Transverse colon (tissue), 4 donors: Measurements from ENCODE around the gene MYLK. TPM values are rescaled to one million over a fixed set of nuclear protein-coding genes. Genes with fewer than 3 reads are reported as not detected.

Source experiments
- DNase-seq: peaks from one replicate; pipeline ENCODE4 v3.0.0-alpha.2; 2019
- H3K27ac ChIP-seq, 4 donors: fragments of 200-600 bp; sonication (generic); 2 replicates each; pipeline ENCODE4 v1.5.1; 2016 to 2018; ENCODE audit warnings: inconsistent platforms in 4 of 4
- H3K27me3 ChIP-seq: fragments of 200-600 bp; sonication (generic); 2 replicates; pipeline ENCODE4 v1.5.1; 2017; ENCODE audit warnings: inconsistent platforms
- H3K36me3 ChIP-seq, 4 donors: fragments of 200-600 bp; sonication (generic); 2 replicates each; pipeline ENCODE4 v1.5.1; 2017 to 2019; ENCODE audit warnings: inconsistent platforms in 4 of 4
- H3K4me1 ChIP-seq, 4 donors: fragments of 200-600 bp; sonication (generic); 2 replicates each; pipeline ENCODE4 v1.5.1; 2017 to 2020; ENCODE audit warnings: inconsistent platforms in 4 of 4
- H3K4me3 ChIP-seq, 4 donors: fragments of 200-600 bp; sonication (generic); 1 replicate in 1 of 4; 2 replicates in 3 of 4; pipeline versions ENCODE4 v1.5.1 to v1.6.1; 2017 to 2019; ENCODE audit warnings: inconsistent platforms in 4 of 4
- H3K9me3 ChIP-seq, 2 donors: fragments of 200-600 bp; sonication (generic); 2 replicates each; pipeline ENCODE4 v1.5.1; 2017 to 2019; ENCODE audit warnings: inconsistent platforms in 2 of 2
- CTCF ChIP-seq, 5 experiments: fragments of 200-600 bp in 3 of 5; fragments of 450-650 bp in 2 of 5; sonication (generic) in 3 of 5; IDR thresholded peaks; 1 replicate in 2 of 5; 2 replicates in 3 of 5; pipeline ENCODE4 v1.5.1; 2016 to 2017; ENCODE audit warnings: antibody characterized with exemption in 5 of 5, inconsistent platforms in 3 of 5, mild to moderate bottlenecking in 2 of 5, moderate library complexity in 1 of 5
- EP300 ChIP-seq: sonication (generic); formaldehyde crosslinking; IDR thresholded peaks from one replicate; pipeline ENCODE4 v1.6.1; 2017; ENCODE audit warnings: antibody characterized with exemption, low read depth
- POLR2A ChIP-seq: fragments of 450-650 bp; IDR thresholded peaks from one replicate; pipeline ENCODE4 v1.6.1; 2016; ENCODE audit warnings: antibody characterized with exemption, mild to moderate bottlenecking, moderate library complexity
- POLR2AphosphoS5 ChIP-seq, 3 donors: sonication (generic); formaldehyde crosslinking; IDR thresholded peaks; one replicate each; pipeline ENCODE4 v1.6.1; 2016; ENCODE audit warnings: antibody characterized with exemption in 3 of 3
- WGBS, 2 donors: methylation state at CpG; one replicate each; pipeline ENCODE4 v1.1.5; 2018; ENCODE audit warnings: low coverage in 1 of 2; 5-methylcytosine and 5-hydroxymethylcytosine counted together
- in situ Hi-C, 4 donors: fragments of 200-750 bp; cut with MboI; loops; one replicate each; pipeline versions ENCODE4 v1.15.0 to v1.15.1; 2017; ENCODE audit warnings: low sequenced_read_pairs in 3 of 4, low pct_ligation_motif_present in 1 of 4, low pct_unique_long_range_greater_than_20kb in 1 of 4
- intact Hi-C: fragments of 100-400 bp; cut with DNase I; formaldehyde crosslinking; loops from one replicate; pipeline ENCODE4 v1.15.1; 2023; ENCODE audit warnings: low total_unique reads
- total RNA-seq, 4 donors: library from RNA; depleted of rRNA; stranded (reverse); fragments of >200 nt; gene quantifications; one replicate each; pipeline ENCODE4 v1.1.0, GENCODE V29; 2016

Gene MYLK
- total RNA-seq, 4 donors from 2014 or later: 230 to 527 (median 349) TPM

GRCh38 chr3:123841476-123842238, 42.5 kb downstream of the MYLK start:
- DNase-seq: no peak
- Histone ChIP-seq H3K4me1 (no peaks in the 10 kb centered on the region), H3K27ac (no peak overlapping the region), H3K36me3 (no peaks in the 10 kb centered on the region), H3K4me3 (no peak overlapping the region), H3K27me3 (no peaks in the 10 kb centered on the region), H3K9me3 (peaks cover 7 to 9% of the 10 kb centered on the region in 2 donors)
- intact Hi-C loops: no loop called here
- 75 to 81% methylated on average over 1 of the region's 1 CpG for WGBS, 2 donors
- TF ChIP-seq POLR2AphosphoS5 (IDR thresholded peaks at IDR 0.05): no peak
- TF ChIP-seq POLR2A: no peak
- TF ChIP-seq EP300: no peak
- no peak for TF ChIP-seq CTCF (IDR thresholded peaks at IDR 0.05)
- in situ Hi-C loops: no loop called here

- WGBS, 2 donors: 86 to 91% methylated on average over 2 of the region's 2 CpGs
- intact Hi-C loops: no loop called here
- in situ Hi-C loops: no loop called here
These were observed 43.2 kb downstream of the MYLK start for GRCh38 chr3:123840961-123841360.

GRCh38 chr3:123837858-123838257, 46.3 kb downstream of the MYLK start:
- no peak for DNase-seq
- in situ Hi-C loops: no loop called here
- TF ChIP-seq CTCF (IDR thresholded peaks at IDR 0.05): no peak
- no peak for TF ChIP-seq EP300
- TF ChIP-seq POLR2AphosphoS5 (IDR thresholded peaks at IDR 0.05): no peak
- no peak for TF ChIP-seq POLR2A
- H3K27ac ChIP-seq: no peak overlapping the region
- no peaks in the 10 kb centered on the region for H3K36me3 ChIP-seq
- H3K9me3 ChIP-seq: peaks cover 6 to 8% of the 10 kb centered on the region in 2 donors
- intact Hi-C loops: no loop called here
- H3K4me1 ChIP-seq: no peaks in the 10 kb centered on the region
- H3K27me3 ChIP-seq: no peaks in the 10 kb centered on the region
- no peak overlapping the region for H3K4me3 ChIP-seq

More at GRCh38 chr3:123840961-123841360, 43.2 kb downstream of the MYLK start:
- H3K27me3 ChIP-seq: no peaks in the 10 kb centered on the region
- no peaks in the 10 kb centered on the region for H3K4me1 ChIP-seq
- peaks cover 6 to 8% of the 10 kb centered on the region in 2 donors for H3K9me3 ChIP-seq
- no peaks in the 10 kb centered on the region for H3K36me3 ChIP-seq
- no peak for TF ChIP-seq POLR2A
- no peak for TF ChIP-seq POLR2AphosphoS5 (IDR thresholded peaks at IDR 0.05)
- no peak for TF ChIP-seq CTCF (IDR thresholded peaks at IDR 0.05)
- TF ChIP-seq EP300: no peak
- H3K27ac ChIP-seq: no peak overlapping the region
- DNase-seq: no peak
- no peak overlapping the region for H3K4me3 ChIP-seq

- H3K36me3 ChIP-seq: no peaks in the 10 kb centered on the region
- H3K27me3 ChIP-seq: no peaks in the 10 kb centered on the region
- in situ Hi-C loops: no loop called here
- WGBS, 2 donors: 59% methylated on average over 2 of the region's 2 CpGs; no CpG with 5 or more reads in 1 of the 2 donors
- H3K27ac ChIP-seq: no peak overlapping the region
- TF ChIP-seq POLR2AphosphoS5 (IDR thresholded peaks at IDR 0.05): no peak
- TF ChIP-seq EP300: no peak
- no peaks in the 10 kb centered on the region for H3K9me3 ChIP-seq
- H3K4me3 ChIP-seq: no peak overlapping the region
- H3K4me1 ChIP-seq: no peaks in the 10 kb centered on the region
- intact Hi-C loops: no loop called here
- no peak for DNase-seq
These were observed 49.5 kb downstream of the MYLK start for GRCh38 chr3:123834631-123835030.

- H3K4me1 ChIP-seq: no peaks in the 10 kb centered on the region
- peaks cover 2 to 9% of the 10 kb centered on the region in 2 donors for H3K9me3 ChIP-seq
- TF ChIP-seq POLR2A (no peak), EP300 (no peak), CTCF (IDR thresholded peaks at IDR 0.05) (no peak), POLR2AphosphoS5 (IDR thresholded peaks at IDR 0.05) (no peak)
- 33 to 75% methylated on average over 1 of the region's 1 CpG for WGBS, 2 donors
- H3K27ac ChIP-seq: no peak overlapping the region
- H3K36me3 ChIP-seq: no peaks in the 10 kb centered on the region
- H3K27me3 ChIP-seq: no peaks in the 10 kb centered on the region
- intact Hi-C loops: no loop called here
- in situ Hi-C loops: no loop called here
- no peak for DNase-seq
- H3K4me3 ChIP-seq: no peak overlapping the region
These were observed 50.7 kb downstream of the MYLK start for GRCh38 chr3:123833398-123833785.
